Activated T-cell treated with anti-CD3 and anti-CD28 coated beads for 24 hours (primary cell): ENCODE measurements around the gene C2.
"Not testable (repeated sequence)": the region's sequence is repeated elsewhere in the genome, so short reads cannot be mapped to it uniquely, and the experiment has no call there.

Experiments used
- DNase-seq: peaks from one replicate; pipeline ENCODE4 v3.0.0-alpha.2; 2020; ENCODE audit warnings: low read depth

Gene C2

DNA sequence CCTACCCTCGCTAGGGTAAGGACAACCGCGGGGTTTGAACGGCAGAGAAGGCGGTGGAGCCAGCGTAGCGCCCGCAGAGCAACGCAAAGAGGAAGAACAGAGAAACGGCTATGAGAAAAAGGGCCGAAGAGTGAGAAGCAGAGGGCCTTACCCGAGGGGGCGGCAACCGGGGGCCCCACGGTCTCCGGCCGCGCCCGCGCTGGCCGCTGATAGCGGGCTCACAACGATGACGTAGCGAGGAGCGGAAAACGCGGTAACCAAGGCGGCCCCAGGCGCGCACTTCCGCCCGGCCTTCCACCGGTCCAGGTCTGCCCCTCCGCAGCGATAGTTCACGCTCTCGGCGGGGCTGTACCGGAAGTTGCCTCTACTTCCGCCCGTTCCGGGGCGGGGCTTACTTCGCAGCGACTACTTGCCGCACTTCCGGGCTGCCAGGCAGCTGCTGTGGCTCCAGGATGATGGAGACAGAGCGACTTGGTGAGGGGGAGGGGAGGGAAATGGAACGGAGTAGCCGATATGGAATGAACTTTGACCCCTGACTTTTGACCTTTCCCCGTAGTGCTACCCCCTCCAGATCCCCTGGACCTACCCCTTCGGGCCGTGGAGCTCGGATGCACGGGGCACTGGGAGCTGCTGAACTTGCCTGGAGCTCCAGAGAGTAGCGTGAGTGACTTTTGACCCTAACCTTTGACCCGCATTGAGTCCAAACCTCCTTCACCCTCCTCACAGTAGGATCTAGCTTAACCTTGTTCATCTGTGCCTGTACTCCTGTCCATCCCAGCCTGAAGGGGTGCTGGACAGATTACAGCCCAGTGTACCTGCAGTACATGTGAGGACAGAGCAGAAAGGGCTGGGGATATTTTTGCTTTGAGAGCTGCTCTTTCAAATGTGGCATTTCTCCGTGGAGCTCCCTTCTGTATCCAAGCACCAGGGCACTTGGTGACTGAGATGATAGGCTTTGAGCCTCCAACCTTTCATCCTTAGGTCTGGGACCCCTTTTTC is 31.5 kb downstream of the C2 start, which contains the start of the genes NELFE and SKIC2:
Gene NELFE (minus strand): TSS at position 231 of the 999 bp plus-strand sequence. CDS start 525 bp downstream, outside the sequence.
Gene SKIC2 (plus strand): TSS at position 435 of the 999 bp plus-strand sequence. CDS start 18 bp downstream, at position 453.
- peak; percentile 99 for DNase-seq

DNA sequence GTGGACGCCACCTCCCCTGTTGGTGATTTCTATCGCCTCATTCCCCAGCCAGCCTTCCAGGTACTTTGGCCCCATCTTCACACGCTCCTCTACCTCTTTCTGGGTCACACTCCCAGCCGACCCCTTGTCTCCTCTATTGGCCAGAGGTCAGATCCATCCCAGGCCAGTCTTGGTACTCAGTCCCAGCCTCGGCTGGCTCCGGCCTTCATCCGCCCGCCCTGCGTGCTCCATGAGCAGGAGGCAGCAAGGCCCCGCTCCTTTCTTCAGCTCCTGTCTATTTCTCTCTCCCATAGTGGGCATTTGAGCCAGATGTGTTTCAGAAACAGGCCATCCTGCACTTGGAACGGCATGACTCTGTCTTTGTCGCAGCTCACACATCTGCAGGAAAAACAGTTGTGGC is 34.1 kb downstream of the C2 start:
- DNase-seq, result no peak

DNA sequence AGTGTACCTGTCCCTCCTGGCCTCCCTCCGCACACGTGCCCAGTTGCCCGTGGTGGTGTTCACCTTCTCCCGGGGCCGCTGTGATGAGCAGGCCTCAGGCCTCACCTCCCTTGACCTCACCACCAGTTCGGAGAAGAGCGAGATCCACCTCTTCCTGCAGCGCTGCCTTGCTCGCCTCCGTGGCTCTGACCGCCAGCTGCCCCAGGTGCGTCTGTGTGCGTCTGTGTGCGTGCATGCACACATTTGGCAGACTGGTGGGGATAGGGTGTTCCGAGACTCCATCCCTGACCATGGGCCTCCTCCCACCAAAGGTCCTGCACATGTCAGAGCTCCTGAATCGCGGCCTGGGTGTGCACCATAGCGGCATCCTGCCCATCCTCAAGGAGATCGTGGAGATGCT is 36.4 kb downstream of the C2 start:
- no peak for DNase-seq

DNA sequence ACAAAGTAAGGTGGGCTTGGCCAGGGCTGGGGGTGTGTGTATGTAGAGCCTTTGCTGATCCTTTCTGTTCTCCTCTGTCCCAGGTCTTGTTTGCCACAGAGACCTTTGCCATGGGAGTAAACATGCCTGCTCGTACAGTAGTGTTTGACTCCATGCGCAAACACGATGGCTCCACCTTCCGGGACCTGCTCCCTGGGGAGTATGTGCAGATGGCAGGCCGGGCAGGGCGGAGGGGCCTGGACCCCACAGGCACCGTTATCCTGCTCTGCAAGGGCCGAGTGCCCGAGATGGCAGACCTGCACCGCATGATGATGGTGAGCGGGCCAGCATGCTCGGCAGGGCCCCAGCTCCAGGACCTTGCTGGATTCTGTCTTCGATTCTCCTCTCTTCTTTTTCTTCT is 38.2 kb downstream of the C2 start:
- no peak for DNase-seq

DNA sequence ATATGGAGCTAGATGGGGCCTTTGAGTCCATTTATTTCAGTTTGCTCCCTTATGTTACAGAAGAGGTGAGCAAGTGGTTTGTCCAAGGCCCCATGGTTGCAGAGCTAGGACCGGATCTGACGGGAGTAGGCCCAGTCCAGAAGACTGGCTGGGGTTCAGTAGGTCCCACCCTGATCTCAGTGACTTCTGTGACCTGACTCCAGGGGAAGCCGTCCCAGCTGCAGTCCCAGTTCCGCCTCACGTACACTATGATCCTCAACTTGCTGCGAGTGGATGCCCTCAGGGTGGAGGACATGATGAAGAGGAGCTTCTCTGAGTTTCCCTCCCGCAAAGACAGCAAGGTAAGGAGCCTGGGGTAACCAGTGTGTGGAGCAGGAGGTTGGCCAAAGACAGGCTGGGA is 39.0 kb downstream of the C2 start:
- DNase-seq, result no peak

DNA sequence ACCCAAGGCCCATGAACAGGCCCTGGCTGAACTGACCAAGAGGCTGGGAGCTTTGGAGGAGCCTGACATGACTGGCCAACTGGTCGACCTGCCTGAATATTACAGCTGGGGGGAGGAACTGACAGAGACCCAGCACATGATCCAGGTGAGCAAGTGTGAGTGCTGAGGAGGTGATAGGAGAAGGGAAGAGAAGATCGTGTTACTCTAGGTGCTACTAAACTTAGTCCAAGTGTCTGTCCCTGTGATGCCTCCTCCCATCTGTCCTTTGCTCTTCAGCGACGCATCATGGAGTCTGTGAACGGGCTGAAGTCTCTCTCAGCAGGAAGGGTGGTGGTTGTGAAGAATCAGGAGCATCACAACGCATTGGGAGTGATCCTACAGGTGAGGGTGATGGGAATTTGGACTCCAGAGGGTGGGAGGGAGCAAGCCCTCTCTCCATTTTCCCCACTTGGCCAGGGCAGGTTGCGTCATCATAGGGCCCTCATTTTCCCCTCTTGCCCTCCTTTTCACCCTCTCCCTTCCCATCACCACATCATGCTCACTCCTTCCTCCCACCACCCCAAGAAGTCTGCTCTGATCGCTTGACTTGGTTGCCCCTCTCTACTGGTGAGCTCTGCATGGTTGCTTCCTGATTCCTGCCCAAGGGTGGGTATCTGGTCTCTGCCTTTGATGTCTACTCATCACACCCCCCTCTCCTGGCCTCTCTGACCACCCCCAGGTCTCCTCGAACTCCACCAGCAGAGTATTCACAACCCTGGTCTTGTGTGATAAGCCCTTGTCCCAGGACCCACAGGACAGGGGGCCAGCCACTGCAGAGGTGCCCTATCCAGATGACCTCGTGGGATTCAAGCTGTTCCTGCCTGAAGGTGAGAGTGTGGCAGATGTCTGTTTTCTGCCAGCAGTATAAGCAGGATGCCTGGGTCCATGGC is 39.7 kb downstream of the C2 start:
- DNase-seq, result no peak

DNA sequence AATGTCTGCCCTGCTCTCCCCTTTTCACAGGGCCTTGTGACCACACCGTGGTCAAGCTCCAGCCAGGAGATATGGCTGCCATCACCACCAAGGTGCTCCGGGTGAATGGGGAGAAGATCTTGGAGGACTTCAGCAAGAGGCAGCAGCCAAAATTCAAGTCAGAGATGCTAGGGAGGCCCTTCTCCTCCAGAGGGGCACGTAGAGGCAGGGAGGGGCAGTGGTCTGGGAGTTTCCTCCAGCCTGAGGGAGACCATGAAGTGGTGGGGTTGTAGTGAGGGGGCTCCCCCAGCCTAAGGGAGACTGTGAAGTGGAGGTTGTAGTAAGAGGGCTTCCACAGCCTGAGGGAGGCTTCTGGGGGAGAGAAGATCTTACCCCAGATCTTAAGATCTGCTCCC is 40.4 kb downstream of the C2 start:
- no peak for DNase-seq

DNA sequence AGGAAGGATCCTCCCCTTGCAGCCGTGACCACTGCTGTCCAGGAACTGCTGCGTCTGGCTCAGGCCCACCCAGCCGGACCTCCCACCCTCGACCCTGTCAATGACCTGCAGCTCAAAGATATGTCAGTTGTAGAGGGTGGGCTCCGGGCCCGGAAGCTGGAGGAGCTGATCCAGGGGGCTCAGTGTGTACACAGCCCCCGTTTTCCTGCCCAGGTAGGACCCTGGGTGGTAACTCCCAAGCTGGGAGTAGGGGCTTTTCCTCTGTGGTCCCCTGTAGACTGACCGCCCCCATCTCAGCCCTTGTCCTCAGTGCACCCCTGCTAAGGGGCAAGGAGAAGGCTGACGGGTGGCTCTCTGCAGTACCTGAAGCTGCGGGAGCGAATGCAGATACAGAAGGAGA is 40.8 kb downstream of the C2 start:
- DNase-seq, result no peak

DNA sequence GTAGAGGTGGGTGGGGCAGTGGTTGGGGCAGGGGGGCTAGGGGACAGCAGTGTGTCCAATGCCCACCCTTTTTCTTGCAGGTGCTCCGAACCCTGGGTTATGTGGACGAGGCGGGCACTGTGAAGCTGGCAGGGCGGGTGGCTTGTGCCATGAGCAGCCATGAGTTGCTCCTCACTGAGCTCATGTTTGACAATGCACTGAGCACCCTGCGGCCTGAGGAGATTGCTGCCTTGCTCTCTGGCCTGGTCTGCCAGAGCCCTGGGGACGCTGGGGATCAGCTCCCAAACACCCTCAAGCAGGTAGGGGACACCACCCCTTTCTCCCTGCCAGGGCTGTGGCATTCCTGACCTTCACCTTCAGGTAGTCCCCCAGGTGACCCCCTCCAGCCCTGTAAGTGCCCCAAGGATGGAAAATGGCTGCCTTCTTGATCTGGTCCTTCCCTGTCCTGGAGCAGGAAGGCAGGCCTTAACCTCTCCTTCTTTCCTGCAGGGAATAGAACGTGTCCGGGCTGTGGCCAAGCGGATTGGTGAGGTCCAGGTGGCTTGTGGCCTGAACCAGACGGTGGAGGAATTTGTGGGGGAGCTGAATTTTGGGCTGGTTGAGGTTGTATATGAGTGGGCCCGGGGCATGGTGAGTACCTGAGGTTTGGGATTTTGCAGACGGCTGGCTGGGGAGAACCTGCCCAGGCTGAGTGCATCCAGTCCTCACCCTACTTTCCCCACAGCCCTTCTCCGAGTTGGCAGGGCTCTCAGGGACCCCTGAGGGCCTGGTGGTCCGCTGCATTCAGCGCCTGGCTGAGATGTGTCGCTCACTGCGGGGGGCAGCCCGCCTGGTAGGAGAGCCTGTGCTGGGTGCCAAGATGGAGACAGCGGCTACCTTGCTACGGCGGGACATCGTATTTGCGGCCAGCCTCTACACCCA is 41.5 kb downstream of the C2 start:
- DNase-seq, result no peak

DNA sequence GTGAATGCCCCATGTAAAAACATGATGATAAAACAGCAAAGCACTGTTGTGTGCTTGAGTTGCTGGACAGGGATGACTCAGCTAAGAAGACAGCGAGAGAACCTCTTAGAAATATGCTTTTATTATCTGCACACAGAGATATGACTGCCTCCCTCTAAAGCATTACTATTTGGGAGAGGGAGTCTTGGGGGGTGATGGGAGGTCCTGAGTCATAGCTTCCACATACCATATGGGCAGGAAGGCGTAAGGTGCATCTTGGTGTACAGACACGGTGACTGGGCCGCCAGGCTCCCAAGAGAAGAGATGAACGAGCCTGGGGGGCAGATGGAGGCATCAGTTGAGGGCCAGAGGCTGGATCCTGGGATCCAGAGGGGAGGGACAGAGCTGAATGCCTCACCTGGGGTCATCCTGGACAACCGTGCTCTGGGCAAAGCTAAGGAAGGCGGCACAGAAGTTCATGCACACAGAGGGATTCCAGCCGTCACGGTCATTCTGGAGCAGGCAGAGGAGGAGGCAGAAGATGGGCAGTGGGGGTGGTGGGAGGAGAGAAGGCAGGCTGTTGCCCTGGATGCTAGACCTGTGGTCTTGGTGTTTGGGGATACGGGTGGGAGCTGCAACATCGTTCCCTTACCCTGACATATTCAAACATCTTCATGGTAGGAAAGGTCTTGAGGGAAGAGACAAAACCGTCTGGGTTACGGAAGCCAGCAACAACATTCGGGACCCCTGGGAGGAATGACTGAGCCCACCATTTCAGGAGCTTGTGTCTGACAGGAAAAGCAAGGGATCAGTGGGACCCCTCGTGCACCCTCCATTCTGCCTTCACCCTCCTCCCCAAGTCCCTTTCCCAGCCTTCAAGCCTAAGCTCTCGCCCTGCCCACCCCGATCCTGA is 42.4 kb downstream of the C2 start:
- DNase-seq, result no peak

DNA sequence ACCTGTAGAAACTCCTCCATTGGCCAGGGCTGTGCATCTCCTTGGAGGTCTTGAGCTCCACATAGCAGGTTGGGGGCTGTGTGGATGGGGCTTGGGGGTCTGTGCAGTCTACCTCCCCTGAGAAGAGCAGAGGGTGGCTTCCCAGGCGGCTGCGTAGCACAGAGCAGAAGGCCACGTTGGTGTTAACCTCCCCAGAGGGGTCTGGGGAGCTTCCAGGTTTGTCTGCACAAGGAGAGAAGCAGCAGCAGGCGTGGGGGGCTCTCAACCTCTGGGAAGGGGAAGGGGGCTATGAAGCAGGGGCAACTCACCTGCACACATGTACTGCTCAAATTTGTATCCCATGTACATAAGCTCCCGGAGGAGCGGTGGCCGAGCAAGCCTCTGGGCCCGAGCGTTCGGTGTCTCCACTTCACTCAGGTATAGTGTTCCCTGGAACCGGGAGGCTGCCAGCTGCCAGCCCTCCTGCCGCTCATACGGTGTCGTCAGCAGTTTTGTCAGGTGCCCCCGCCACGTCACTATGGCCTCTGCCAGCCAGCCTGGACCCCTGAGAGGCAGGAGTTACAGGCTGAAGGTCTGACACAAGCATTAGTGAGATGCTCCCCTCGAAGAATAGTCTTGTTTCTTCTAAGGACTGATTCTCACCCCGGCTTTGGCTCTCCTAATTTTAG is 43.2 kb downstream of the C2 start:
- DNase-seq, result no peak

DNA sequence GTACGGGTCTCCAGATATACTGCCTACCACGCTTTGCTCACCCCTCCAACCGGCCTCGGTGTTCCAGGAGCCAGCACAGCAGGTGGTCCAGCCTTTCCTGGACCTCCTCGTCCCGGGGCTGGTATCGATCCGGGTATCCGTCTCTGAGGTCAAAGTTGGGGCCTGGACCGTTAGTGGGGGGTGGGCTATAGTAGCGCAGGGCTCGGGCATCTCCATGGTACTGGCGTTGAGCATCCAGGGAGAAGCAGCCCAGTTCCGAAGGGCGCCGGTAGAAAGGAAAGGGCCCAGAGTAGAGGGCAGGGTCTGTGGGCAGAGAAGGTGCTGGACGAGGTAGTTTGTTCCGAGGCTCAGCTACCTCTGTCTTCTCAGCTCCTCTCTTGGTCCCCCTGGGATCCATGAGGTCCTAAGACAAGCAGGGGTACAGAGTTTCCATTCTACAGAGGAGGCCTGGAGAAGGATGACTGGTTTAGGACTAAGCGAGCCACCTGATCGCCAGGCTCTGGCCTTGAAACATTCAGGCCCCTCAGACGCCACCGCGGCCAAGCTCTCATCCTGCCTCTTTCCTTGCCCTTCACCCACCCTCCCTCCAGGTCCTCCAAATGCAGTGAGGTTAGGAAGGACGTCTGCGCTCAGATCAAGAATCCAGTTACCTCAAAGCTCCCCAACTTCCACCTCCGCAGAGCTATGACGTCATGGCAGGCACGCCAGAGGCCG is 43.9 kb downstream of the C2 start:
- no peak for DNase-seq

DNA sequence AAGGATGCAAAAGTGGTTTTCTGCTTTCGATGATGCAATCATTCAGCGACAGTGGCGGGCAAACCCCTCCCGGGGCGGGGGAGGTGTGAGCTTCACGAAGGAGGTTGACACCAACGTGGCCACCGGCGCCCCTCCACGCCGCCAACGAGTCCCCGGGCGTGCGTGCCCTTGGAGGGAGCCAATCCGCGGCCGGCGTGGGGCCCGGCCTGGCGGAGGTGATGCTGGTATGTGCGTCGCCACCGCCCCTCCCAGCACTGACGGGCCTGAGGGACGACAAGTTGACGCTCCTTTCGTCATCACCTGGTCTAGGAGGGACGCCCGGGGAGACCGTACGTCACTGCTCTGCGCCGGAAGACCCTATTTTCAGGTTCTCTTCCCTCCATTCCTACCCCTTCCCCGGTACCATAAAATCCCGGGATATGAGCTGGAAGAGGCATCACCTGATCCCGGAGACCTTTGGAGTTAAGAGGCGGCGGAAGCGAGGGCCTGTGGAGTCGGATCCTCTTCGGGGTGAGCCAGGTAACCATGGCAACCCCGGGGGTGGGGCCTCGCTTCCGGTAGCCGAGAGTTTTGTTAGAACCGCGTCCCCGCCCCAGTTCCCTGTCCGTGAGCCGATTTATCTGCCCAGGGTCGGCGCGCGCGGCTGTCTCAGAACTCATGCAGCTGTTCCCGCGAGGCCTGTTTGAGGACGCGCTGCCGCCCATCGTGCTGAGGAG is 44.6 kb downstream of the C2 start, which contains the start of gene DXO:
Gene DXO (minus strand): TSS at position 146 of the 716 bp plus-strand sequence. CDS start 463 bp downstream, outside the sequence.
- peak; percentile 94 for DNase-seq

DNA sequence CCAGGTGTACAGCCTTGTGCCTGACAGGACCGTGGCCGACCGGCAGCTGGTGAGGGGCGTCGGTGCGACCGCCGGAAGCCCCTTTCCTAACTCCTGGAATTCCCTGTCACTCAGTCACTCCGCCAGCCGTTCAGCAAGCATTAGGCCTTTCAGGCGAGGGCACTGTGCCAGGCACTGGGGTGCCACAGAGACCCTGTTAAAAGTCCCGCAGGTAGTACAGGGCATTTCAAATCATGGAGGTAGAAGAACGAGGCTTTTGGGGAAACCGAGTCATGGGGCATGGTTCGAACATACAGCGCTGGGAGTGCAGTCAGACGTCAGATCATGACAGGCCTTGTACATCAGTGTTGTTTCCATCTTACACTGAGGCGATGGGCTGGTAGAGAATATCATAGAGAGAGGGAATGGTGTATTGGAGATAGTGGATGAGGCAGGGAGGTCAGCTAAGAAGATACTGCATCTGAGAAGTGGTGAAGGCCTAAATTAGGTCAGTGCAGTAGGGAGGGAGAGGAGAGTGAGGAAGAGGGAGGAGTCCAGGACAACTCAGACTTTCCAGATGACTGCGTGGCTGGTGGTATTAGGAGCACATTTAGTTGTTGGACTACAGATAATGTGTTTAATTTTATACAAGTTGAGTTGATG is 45.3 kb downstream of the C2 start:
- no peak for DNase-seq

DNA sequence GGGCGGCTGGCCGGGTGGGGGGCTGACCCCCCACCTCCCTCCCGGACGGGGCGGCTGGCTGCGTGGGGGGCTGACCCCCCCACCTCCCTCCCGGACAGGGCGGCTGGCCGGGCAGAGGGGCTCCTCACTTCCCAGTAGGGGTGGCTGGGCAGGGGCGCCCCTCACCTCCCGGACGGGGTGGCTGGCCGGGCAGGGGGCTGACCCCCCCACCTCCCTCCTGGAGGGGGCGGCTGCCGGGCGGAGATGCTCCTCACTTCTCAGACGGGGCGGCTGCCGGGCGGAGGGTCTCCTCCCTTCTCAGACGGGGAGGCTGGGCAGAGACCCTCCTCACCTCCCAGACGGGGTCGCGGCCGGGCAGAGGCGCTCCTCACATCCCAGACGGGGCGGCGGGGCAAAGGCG is 48.5 kb downstream of the C2 start:
- DNase-seq, result not testable (repeated sequence)

DNA sequence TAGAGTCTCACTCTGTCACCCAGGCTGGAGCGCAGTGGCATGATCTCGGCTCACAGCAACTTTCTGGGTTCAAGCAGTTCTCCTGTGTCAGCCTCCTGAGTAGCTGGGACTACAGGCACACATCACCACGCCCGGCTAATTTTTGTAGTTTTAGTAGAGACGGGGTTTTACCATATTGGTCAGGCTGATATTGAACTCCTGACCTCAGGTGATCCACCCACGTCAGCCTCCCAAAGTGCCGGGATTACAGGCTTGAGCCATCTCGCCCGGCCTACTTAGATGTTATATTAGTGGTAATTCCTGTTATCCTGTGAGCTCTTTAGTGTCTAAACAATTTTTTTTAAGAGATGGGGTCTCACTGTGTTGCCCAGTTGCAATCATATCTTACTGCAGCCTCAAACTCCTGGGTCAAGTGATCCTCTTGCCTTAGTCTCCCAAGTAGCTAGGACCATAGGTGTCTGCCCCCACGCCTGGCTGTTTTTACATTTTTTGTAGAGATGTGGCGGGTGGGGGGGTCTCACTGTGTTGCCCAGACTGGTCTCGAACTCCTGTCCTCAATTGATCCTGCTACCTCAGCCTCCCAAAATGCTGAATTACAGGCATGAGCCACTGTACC is 50.4 kb downstream of the C2 start:
- no peak for DNase-seq

DNA sequence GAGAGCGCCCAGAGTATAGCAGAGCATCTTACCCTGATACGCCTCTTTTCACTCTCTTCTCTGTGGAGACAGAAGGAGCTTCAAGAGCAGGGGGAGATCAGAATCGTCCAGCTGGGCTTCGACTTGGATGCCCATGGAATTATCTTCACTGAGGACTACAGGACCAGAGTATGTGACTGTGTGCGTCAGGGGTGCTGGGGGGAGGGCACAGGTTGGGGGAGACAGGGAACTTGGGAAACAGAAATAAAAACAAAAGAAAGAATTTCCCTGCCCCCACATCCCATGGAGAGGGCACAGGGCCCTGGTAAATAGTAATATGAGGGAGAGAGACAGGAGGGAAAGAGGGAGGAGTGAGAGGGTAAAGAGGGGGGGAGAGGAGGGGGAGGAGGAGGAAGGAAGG is 51.3 kb downstream of the C2 start:
- no peak for DNase-seq
